ENCODE data around the gene PRDM1.

The PRDM1 gene

DNA sequence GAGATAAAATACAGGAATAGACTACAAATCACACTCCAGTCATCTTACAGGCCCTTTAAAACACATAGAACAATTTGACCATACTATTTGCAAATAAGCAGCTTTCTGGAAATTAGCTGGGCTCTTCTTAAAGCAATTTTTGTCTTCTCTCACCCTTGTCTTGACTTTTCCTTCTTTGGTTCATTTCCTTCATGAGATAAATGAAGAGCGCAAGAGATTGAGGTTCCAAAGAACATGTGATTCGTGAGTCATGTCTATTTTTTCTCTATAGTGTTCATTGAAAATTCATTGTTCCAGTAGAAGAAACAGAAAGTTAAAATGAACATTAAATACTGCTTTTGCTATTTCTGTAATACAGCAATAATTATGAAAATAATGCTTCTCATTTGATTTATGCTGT, 33.9 kb downstream of the PRDM1 start:
- H3K27me3 ChIP-seq (ENCODE audit: low read depth, low read length): no peaks in the 10 kb centered on the region
- no peak overlapping the region for H3K4me3 ChIP-seq (ENCODE audit: low read depth in 1 of 2, low read length in 2 of 2)
- no peaks in the 10 kb centered on the region for H3K9me3 ChIP-seq (ENCODE audit: control insufficient read depth in 1 of 2, low read length in 2 of 2)
- H3K4me1 ChIP-seq (ENCODE audit: control insufficient read depth in 1 of 2, insufficient read depth in 2 of 2, low read length in 2 of 2): no peaks in the 10 kb centered on the region
- H3K36me3 ChIP-seq (ENCODE audit: control insufficient read depth in 1 of 2, insufficient read depth in 2 of 2, low read length in 2 of 2): no peaks in the 10 kb centered on the region
- H3K27ac ChIP-seq (ENCODE audit: low read length): no peak overlapping the region

GRCh38 chr6:106120406-106120805, 34.3 kb downstream of the PRDM1 start:
- Histone ChIP-seq H3K27me3 (ENCODE audit: low read depth, low read length) (no peaks in the 10 kb centered on the region), H3K9me3 (ENCODE audit: control insufficient read depth in 1 of 2, low read length in 2 of 2) (no peaks in the 10 kb centered on the region), H3K36me3 (ENCODE audit: control insufficient read depth in 1 of 2, insufficient read depth in 2 of 2, low read length in 2 of 2) (no peaks in the 10 kb centered on the region), H3K4me3 (ENCODE audit: low read depth in 1 of 2, low read length in 2 of 2) (no peak overlapping the region), H3K4me1 (ENCODE audit: control insufficient read depth in 1 of 2, insufficient read depth in 2 of 2, low read length in 2 of 2) (no peaks in the 10 kb centered on the region), H3K27ac (ENCODE audit: low read length) (no peak overlapping the region)

DNA sequence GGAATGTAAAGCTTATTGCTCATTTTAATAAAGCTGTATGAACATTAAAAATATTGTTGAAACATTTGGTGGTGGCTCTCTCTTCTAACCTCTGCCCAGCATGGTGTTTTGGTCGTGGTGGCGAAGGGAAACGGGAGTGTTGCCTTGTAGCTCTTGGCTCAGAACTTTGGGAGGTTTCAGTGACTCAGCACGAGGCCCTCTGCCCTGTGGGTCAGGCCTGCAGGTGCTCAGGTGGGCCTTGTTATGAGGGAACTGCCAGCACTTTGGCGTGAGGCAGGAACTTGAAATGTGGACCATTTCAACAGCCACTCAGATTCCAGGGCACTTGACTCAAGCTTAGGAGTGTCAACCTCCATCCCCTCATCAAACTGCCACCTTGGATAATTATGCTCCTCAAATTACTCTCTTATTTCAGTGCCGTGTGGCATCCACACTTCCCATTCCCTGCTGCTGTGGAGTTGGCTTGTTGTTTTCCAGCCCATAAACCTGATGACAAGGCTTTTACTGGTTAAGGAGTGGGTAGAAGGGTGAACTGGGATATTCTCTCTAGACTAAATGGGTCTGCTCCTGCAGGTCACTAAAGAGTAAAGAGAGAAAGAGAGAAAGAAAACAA, 36.3 kb downstream of the PRDM1 start:
- H3K4me1 ChIP-seq (ENCODE audit: control insufficient read depth in 1 of 2, insufficient read depth in 2 of 2, low read length in 2 of 2): no peaks in the 10 kb centered on the region
- H3K9me3 ChIP-seq (ENCODE audit: control insufficient read depth in 1 of 2, low read length in 2 of 2): no peaks in the 10 kb centered on the region
- H3K4me3 ChIP-seq (ENCODE audit: low read depth in 1 of 2, low read length in 2 of 2): no peak overlapping the region
- no peak overlapping the region for H3K27ac ChIP-seq (ENCODE audit: low read length)
- no peaks in the 10 kb centered on the region for H3K36me3 ChIP-seq (ENCODE audit: control insufficient read depth in 1 of 2, insufficient read depth in 2 of 2, low read length in 2 of 2)
- H3K27me3 ChIP-seq (ENCODE audit: low read depth, low read length): no peaks in the 10 kb centered on the region

GRCh38 chr6:106122938-106123656, 37.0 kb downstream of the PRDM1 start:
- Histone ChIP-seq H3K4me3 (ENCODE audit: low read depth in 1 of 2, low read length in 2 of 2) (no peak overlapping the region), H3K27ac (ENCODE audit: low read length) (no peak overlapping the region), H3K36me3 (ENCODE audit: control insufficient read depth in 1 of 2, insufficient read depth in 2 of 2, low read length in 2 of 2) (no peaks in the 10 kb centered on the region), H3K4me1 (ENCODE audit: control insufficient read depth in 1 of 2, insufficient read depth in 2 of 2, low read length in 2 of 2) (no peaks in the 10 kb centered on the region), H3K27me3 (ENCODE audit: low read depth, low read length) (no peaks in the 10 kb centered on the region), H3K9me3 (ENCODE audit: control insufficient read depth in 1 of 2, low read length in 2 of 2) (no peaks in the 10 kb centered on the region)

DNA sequence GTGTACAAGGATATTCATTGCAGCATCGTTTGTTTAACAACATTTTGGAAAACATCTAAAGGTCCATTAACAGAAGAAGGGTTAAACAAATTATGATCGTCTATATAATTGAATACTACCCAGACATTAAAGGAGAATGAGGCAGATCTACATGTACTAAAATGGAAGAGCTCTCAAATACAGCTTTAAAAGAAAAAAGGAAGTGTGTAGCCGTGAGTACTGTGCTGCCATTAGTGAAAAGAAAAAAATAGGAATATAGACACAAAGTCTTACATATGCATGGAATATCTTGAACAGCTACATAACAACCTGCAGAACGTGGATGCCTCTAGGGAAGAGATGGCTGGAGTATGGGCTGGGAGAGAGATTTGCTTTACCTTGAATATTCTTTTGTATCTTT, 37.9 kb downstream of the PRDM1 start:
- Histone ChIP-seq H3K4me1 (ENCODE audit: control insufficient read depth in 1 of 2, insufficient read depth in 2 of 2, low read length in 2 of 2) (no peaks in the 10 kb centered on the region), H3K4me3 (ENCODE audit: low read depth in 1 of 2, low read length in 2 of 2) (no peak overlapping the region), H3K27me3 (ENCODE audit: low read depth, low read length) (no peaks in the 10 kb centered on the region), H3K27ac (ENCODE audit: low read length) (no peak overlapping the region), H3K36me3 (ENCODE audit: control insufficient read depth in 1 of 2, insufficient read depth in 2 of 2, low read length in 2 of 2) (no peaks in the 10 kb centered on the region), H3K9me3 (ENCODE audit: control insufficient read depth in 1 of 2, low read length in 2 of 2) (no peaks in the 10 kb centered on the region)

- Histone ChIP-seq H3K36me3 (ENCODE audit: control insufficient read depth in 1 of 2, insufficient read depth in 2 of 2, low read length in 2 of 2) (no peaks in the 10 kb centered on the region), H3K27me3 (ENCODE audit: low read depth, low read length) (no peaks in the 10 kb centered on the region), H3K4me1 (ENCODE audit: control insufficient read depth in 1 of 2, insufficient read depth in 2 of 2, low read length in 2 of 2) (no peaks in the 10 kb centered on the region), H3K9me3 (ENCODE audit: control insufficient read depth in 1 of 2, low read length in 2 of 2) (no peaks in the 10 kb centered on the region), H3K4me3 (ENCODE audit: low read depth in 1 of 2, low read length in 2 of 2) (no peak overlapping the region), H3K27ac (ENCODE audit: low read length) (no peak overlapping the region)
Measured at GRCh38 chr6:106124437-106125430, 38.6 kb downstream of the PRDM1 start.

GRCh38 chr6:106125925-106126435, 39.8 kb downstream of the PRDM1 start:
- Histone ChIP-seq H3K27me3 (ENCODE audit: low read depth, low read length) (no peaks in the 10 kb centered on the region), H3K27ac (ENCODE audit: low read length) (no peak overlapping the region), H3K4me1 (ENCODE audit: control insufficient read depth in 1 of 2, insufficient read depth in 2 of 2, low read length in 2 of 2) (no peaks in the 10 kb centered on the region), H3K9me3 (ENCODE audit: control insufficient read depth in 1 of 2, low read length in 2 of 2) (no peaks in the 10 kb centered on the region), H3K36me3 (ENCODE audit: control insufficient read depth in 1 of 2, insufficient read depth in 2 of 2, low read length in 2 of 2) (no peaks in the 10 kb centered on the region), H3K4me3 (ENCODE audit: low read depth in 1 of 2, low read length in 2 of 2) (no peak overlapping the region)

DNA sequence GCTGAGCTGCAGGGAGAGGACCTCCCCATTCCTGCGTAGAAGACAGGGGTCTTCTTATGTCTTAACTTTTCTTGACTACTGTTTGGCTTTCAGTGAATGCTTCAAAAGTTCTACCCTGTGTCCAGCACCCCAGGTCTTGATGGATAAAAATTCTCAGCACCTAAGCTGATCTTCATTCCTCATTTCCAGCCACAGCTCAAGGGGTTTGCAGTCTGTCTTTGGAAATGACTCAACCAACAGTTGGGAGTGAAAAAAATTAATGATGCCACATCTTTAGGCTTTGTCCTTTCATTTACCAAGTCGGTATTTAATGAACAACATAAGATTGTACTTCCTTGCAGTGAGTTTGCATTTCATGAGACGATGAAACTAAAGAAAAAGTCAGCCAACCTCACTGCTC, 40.3 kb downstream of the PRDM1 start:
- Histone ChIP-seq H3K9me3 (ENCODE audit: control insufficient read depth in 1 of 2, low read length in 2 of 2) (no peaks in the 10 kb centered on the region), H3K4me1 (ENCODE audit: control insufficient read depth in 1 of 2, insufficient read depth in 2 of 2, low read length in 2 of 2) (no peaks in the 10 kb centered on the region), H3K27ac (ENCODE audit: low read length) (no peak overlapping the region), H3K4me3 (ENCODE audit: low read depth in 1 of 2, low read length in 2 of 2) (no peak overlapping the region), H3K36me3 (ENCODE audit: control insufficient read depth in 1 of 2, insufficient read depth in 2 of 2, low read length in 2 of 2) (no peaks in the 10 kb centered on the region), H3K27me3 (ENCODE audit: low read depth, low read length) (no peaks in the 10 kb centered on the region)

DNA sequence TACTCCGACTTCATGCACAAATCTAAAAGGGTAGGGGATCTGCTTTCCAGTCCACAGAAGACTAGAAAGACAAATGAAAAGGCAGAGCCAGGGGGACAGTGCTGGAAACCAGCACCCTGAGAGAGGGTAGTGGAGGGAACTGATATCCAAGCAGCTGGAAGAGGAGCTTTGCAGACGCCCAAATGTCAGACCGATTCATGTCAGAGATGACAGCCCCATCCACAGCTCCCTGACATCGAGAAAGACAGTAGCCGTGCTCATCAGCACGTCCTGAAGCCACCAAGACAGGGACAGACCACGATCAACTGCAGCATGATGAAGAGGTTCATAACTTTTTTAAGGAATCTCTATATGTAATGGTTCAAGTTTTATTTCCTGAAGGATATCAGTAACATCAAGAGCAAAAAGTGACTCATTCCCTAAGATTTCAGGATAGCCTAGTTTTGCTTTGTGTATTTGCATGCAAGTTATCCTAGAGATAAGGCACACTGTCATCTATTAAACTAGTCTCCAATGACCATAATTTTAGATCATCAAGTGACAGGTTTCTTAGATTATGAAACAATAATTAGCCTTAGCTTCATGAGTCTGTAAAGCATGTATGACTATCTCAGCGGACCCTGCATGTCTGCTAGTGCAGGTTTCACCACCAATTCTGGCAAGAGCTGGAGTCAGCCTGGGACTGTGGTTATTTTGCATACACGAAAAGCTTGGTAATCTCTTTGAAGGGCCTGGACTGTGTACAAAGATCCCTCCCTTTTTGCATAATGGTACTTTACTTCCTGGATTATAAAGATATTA, 43.0 kb downstream of the PRDM1 start:
- Histone ChIP-seq H3K36me3 (ENCODE audit: control insufficient read depth in 1 of 2, insufficient read depth in 2 of 2, low read length in 2 of 2) (no peaks in the 10 kb centered on the region), H3K4me3 (ENCODE audit: low read depth in 1 of 2, low read length in 2 of 2) (no peak overlapping the region), H3K27me3 (ENCODE audit: low read depth, low read length) (no peaks in the 10 kb centered on the region), H3K9me3 (ENCODE audit: control insufficient read depth in 1 of 2, low read length in 2 of 2) (no peaks in the 10 kb centered on the region), H3K27ac (ENCODE audit: low read length) (no peak overlapping the region), H3K4me1 (ENCODE audit: control insufficient read depth in 1 of 2, insufficient read depth in 2 of 2, low read length in 2 of 2) (no peaks in the 10 kb centered on the region)

GRCh38 chr6:106132153-106132698, 46.1 kb downstream of the PRDM1 start:
- Histone ChIP-seq H3K4me3 (ENCODE audit: low read depth in 1 of 2, low read length in 2 of 2) (no peak overlapping the region), H3K4me1 (ENCODE audit: control insufficient read depth in 1 of 2, insufficient read depth in 2 of 2, low read length in 2 of 2) (no peaks in the 10 kb centered on the region), H3K27ac (ENCODE audit: low read length) (no peak overlapping the region), H3K27me3 (ENCODE audit: low read depth, low read length) (no peaks in the 10 kb centered on the region), H3K36me3 (ENCODE audit: control insufficient read depth in 1 of 2, insufficient read depth in 2 of 2, low read length in 2 of 2) (no peaks in the 10 kb centered on the region), H3K9me3 (ENCODE audit: control insufficient read depth in 1 of 2, low read length in 2 of 2) (no peaks in the 10 kb centered on the region)

All from muscle layer of duodenum (tissue), 2 donors.